Parathyroid adenoma (tissue), 2 donors: ENCODE results near the gene ZIC4.

Experiments used
- H2AFZ ChIP-seq: fragments of 300-600 bp; sonication (generic); one replicate; pipeline ENCODE4 v1.7.0; 2017; ENCODE audit warnings: antibody characterized with exemption, mild to moderate bottlenecking
- H3K27ac ChIP-seq: fragments of 300-600 bp; sonication (generic); one replicate; pipeline ENCODE4 v1.7.0; 2017
- H3K27me3 ChIP-seq: fragments of 300-600 bp; sonication (generic); one replicate; pipeline ENCODE4 v1.7.0; 2017; ENCODE audit warnings: low read length; ENCODE audit not compliant: control insufficient read depth, insufficient read depth
- H3K36me3 ChIP-seq: fragments of 300-600 bp; sonication (generic); one replicate; pipeline ENCODE4 v1.7.0; 2017; ENCODE audit warnings: low read length; ENCODE audit not compliant: control insufficient read depth, insufficient read depth
- H3K4me1 ChIP-seq: fragments of 300-600 bp; sonication (generic); one replicate; pipeline ENCODE4 v1.7.0; 2017; ENCODE audit warnings: control low read depth
- H3K4me2 ChIP-seq: fragments of 300-600 bp; sonication (generic); one replicate; pipeline ENCODE4 v1.7.0; 2017; ENCODE audit warnings: low read length
- H3K4me3 ChIP-seq: fragments of 300-600 bp; sonication (generic); one replicate; pipeline ENCODE4 v1.7.0; 2017; ENCODE audit warnings: low read depth, low read length
- H3K79me2 ChIP-seq: fragments of 300-600 bp; sonication (generic); one replicate; pipeline ENCODE4 v1.7.0; 2017; ENCODE audit warnings: control low read depth
- H3K9ac ChIP-seq: fragments of 300-600 bp; sonication (generic); one replicate; pipeline ENCODE4 v1.7.0; 2017; ENCODE audit warnings: mild to moderate bottlenecking
- H3K9me3 ChIP-seq: fragments of 300-600 bp; sonication (generic); one replicate; pipeline ENCODE4 v1.7.0; 2017; ENCODE audit warnings: low read length; ENCODE audit not compliant: control insufficient read depth
- CTCF ChIP-seq: fragments of 300-600 bp; sonication (generic); IDR thresholded peaks from one replicate; pipeline ENCODE4 v1.7.0; 2017; ENCODE audit warnings: antibody characterized with exemption, mild to moderate bottlenecking
- donor health status: primary hyperparathyroidism.

The ZIC4 gene

GRCh38 chr3:147387885-147388699 is 18.3 kb downstream of the ZIC4 start:
- H3K79me2 ChIP-seq = no peaks in the 10 kb centered on the region
- H3K27me3 ChIP-seq = peaks cover 25% of the 10 kb centered on the region
- no peaks in the 10 kb centered on the region for H3K36me3 ChIP-seq
- H3K4me3 ChIP-seq = no peak overlapping the region
- no peak overlapping the region for H3K4me2 ChIP-seq
- TF ChIP-seq CTCF = no peak
- no peak overlapping the region for H3K9ac ChIP-seq
- H3K4me1 ChIP-seq = no peaks in the 10 kb centered on the region
- H3K27ac ChIP-seq = no peak overlapping the region
- H2AFZ ChIP-seq = no peak overlapping the region
- no peaks in the 10 kb centered on the region for H3K9me3 ChIP-seq

DNA sequence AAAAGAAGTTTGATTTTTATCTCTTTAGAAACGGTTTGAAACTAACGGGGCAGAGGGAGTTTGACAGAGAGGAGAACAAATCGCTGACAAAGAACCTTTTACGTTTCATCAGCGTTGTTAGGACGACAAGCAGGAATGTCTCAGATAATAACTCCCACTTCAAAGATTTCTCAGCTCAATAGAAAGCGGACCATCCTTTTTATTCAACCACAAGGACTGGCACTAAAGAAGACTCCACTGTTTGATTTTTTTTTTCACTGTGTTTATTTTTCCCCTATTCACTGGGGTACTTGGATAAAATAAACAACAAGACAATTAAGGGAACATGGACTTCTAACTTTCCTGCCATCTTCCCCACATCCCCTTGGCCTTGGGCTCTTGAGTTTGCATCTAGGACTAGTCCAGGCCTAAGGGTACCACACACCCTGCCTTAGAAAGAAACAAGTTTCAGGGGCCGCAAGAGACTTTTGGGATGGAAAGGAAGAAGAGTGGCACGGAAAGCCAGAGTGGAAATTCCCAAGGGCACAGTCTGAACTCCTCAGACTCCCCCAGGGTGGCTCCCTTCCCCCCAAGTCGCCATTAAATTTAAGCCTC is 19.0 kb downstream of the ZIC4 start:
- no peak overlapping the region for H3K4me2 ChIP-seq
- no peaks in the 10 kb centered on the region for H3K9me3 ChIP-seq
- H3K27me3 ChIP-seq = peaks cover 27% of the 10 kb centered on the region
- H2AFZ ChIP-seq = no peak overlapping the region
- H3K27ac ChIP-seq = no peak overlapping the region
- H3K9ac ChIP-seq = no peak overlapping the region
- no peaks in the 10 kb centered on the region for H3K4me1 ChIP-seq
- no peak for TF ChIP-seq CTCF
- no peak overlapping the region for H3K4me3 ChIP-seq
- no peaks in the 10 kb centered on the region for H3K36me3 ChIP-seq
- H3K79me2 ChIP-seq = no peaks in the 10 kb centered on the region

DNA sequence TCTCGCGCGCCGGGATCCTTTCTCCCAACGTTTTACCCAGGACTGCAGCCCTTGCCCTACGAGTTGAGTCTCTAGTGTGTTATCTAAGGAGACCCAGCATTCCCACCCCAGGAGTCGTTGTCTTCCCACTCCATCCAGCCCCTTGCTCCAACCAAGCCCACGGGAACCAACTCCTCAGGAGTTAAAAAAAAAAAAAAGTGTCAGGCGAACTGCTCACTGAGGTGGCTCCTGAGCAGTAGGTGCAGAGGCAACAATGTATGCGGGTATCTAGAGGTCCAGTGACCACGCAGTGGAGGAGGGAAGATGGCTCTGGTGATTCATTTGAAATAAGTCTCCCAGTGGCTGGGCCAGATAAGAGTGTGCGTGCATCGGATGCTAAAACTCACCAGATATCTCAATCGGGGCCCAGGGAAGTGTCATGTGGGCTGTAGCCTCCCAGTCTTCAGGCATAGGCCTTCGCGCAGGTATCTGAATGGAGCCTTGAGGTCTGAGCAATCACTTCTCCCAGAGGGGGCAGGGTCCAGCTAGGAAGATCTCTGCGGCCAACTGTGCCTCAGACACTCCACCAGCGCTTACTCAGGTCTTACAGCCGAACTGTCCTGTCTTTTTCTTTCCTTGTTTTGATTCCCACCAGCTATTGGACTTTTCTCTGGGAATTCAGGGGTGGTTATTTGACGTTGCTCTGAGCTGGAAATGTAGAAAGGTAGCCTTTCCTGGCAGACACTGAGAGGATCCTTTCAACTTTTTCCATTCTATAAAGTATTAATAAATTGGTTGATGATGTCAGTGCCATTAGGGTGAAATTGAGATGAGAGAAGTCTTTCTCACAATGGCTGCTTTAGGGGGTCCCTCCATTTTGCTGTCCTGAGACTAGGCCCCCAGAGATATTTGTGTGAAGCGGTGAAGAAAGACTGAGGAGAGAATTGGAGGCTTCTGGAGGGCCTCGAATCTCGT is 21.0 kb downstream of the ZIC4 start:
- Histone ChIP-seq H3K9me3 (no peaks in the 10 kb centered on the region), H2AFZ (no peak overlapping the region), H3K27ac (no peak overlapping the region), H3K27me3 (peaks cover 25% of the 10 kb centered on the region), H3K79me2 (no peaks in the 10 kb centered on the region), H3K9ac (no peak overlapping the region), H3K36me3 (no peaks in the 10 kb centered on the region), H3K4me1 (no peaks in the 10 kb centered on the region), H3K4me2 (no peak overlapping the region), H3K4me3 (no peak overlapping the region)
- TF ChIP-seq CTCF = no peak

- no peak for TF ChIP-seq CTCF
- Histone ChIP-seq H3K4me3 (no peak overlapping the region), H3K36me3 (no peaks in the 10 kb centered on the region), H3K9ac (no peak overlapping the region), H2AFZ (no peak overlapping the region), H3K4me1 (no peaks in the 10 kb centered on the region), H3K27ac (no peak overlapping the region), H3K79me2 (no peaks in the 10 kb centered on the region), H3K4me2 (no peak overlapping the region), H3K27me3 (peaks cover 16% of the 10 kb centered on the region), H3K9me3 (no peaks in the 10 kb centered on the region)
Observed at GRCh38 chr3:147384210-147385058, 21.9 kb downstream of the ZIC4 start.
